GM20000 (cell line): ENCODE results near the gene COL4A3.

Source experiments
- DNase-seq: peaks from one replicate; pipeline ENCODE4 v3.0.0; 2012; ENCODE audit warnings: low spot score
- CTCF ChIP-seq: IDR thresholded peaks from 2 replicates; pipeline ENCODE4 v1.5.1; 2012; ENCODE audit warnings: mild to moderate bottlenecking, control low read depth; ENCODE audit errors: extremely low read depth, missing control alignments

COL4A3 gene

GRCh38 chr2:227324995-227325838 lies 160.8 kb downstream of the COL4A3 start, which contains the start of gene MFF:
TSS of gene MFF (plus strand) at chr2:227325251. CDS start at chr2:227330666, 5,415 bp downstream.
- peak; percentile 20 for TF ChIP-seq CTCF
- peak; percentile 96 for DNase-seq

GRCh38 chr2:227325839-227326195 lies 161.4 kb downstream of the COL4A3 start:
- DNase-seq: peak; percentile 33
- no peak for TF ChIP-seq CTCF

DNA sequence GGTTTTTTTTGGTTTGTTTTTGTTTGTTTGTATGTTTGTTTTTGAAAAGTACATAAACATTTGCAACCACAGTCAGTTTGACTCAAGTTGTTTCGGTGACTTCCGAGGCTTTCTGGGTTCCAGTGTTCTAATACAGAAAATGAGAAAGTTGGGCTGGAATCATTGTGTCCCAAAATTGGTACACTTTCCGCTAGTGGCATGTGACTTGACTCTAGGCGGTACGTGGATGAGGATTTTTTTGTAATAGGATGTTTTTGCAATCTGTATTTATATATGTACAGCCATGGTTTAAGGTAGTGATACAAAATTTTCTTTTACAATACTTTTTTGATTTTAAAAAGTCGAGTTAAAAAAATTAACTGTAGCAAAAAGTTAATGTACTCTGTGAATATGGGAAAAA lies 162.4 kb downstream of the COL4A3 start:
- DNase-seq: no peak
- TF ChIP-seq CTCF: no peak

DNA sequence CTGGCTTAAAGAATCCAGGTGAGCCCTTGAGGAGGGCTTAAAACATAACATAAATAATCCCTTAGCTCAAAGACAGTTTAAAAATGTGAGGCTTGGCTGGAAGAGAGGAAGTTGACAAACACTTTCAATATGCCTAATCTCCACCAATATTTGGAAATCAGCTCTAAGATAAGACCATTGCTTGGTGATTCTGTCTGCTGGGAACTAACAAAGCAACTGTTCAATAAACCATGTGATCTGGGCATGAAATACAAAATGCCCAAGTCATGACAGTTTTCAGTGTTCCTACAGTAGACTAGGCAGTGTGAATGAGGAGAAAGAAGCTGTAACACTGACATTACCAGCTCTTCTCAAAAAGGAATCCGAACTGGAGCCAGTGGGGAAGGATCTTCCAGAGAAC lies 171.3 kb downstream of the COL4A3 start:
- no peak for TF ChIP-seq CTCF
- no peak for DNase-seq

- no peak for TF ChIP-seq CTCF
- DNase-seq: no peak
Observed at GRCh38 chr2:227337442-227337841, 173.0 kb downstream of the COL4A3 start.

DNA sequence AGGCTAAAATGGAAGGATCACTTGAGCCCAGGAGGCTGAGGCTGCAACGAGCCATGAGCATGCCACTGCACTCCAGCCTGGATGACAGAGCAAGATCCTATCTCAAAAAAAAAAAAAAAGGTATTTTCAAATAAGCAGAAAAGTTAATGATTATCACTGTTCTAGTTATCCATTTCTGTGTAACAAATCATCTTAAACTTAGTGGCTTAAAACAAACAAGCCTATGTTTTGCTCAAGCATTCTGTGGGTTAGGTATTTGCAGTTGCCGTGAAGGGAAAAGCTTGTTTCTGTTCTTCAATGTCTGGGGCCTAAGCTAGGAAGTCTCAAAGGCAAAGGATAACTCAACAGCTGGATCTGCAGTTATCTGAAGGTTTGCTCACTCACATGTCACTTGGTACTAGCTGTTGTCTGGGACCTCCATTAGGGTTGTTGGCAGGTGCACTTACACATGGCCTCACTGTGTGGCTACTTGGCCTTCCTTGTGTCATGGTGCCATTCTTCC lies 174.7 kb downstream of the COL4A3 start:
- TF ChIP-seq CTCF: no peak
- no peak for DNase-seq

DNA sequence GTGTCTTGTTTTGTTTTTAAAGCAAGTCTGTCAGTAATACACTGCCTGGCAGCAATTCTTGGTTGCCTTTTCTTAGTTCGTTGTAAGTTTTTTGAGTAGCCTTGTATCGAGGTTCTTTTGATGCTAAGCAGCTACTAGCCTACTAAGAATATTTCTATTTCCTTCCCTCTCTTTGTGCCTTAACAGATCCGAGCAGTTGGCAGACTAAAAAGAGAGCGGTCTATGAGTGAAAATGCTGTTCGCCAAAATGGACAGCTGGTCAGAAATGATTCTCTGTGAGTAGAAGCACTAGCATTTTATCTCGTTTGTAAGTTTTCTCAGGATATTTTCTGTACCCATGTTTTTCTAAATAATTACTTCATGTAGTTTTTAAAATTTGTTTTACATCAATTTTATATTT lies 175.7 kb downstream of the COL4A3 start:
- DNase-seq: no peak
- TF ChIP-seq CTCF: no peak
